ENCODE data around the gene VEPH1.

The VEPH1 gene

DNA sequence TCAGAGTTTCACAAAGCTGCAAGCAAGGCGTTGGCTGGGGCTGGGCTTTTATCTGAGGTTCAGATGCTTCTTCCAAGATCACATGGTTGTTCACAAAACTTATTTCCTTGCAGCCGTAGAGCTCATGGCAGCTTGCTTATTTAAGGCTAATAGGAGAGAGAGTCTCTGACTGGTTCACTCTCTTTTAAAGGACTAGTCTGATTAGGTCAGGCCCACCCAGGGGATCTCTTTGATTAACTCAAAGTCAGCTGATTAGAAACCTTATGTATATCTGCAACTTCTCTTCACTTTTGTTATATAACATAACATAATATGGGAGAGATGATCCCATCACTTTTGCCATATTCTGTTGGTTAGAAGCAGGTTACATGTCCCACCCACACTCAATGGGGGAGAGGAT, 243.4 kb downstream of the VEPH1 start:
- Histone ChIP-seq H3K27ac (no peak overlapping the region), H3K27me3 (no peaks in the 10 kb centered on the region), H3K9me3 (no peaks in the 10 kb centered on the region), H3K36me3 (no peaks in the 10 kb centered on the region), H3K4me1 (ENCODE audit: control insufficient read depth in 1 of 2, insufficient read depth in 1 of 2, low read depth in 1 of 2, low read length in 1 of 2) (no peaks in the 10 kb centered on the region), H3K4me3 (ENCODE audit: low read depth in 1 of 2, low read length in 1 of 2) (no peak overlapping the region)
- no peak for TF ChIP-seq CTCF (IDR thresholded peaks at IDR 0.05)

DNA sequence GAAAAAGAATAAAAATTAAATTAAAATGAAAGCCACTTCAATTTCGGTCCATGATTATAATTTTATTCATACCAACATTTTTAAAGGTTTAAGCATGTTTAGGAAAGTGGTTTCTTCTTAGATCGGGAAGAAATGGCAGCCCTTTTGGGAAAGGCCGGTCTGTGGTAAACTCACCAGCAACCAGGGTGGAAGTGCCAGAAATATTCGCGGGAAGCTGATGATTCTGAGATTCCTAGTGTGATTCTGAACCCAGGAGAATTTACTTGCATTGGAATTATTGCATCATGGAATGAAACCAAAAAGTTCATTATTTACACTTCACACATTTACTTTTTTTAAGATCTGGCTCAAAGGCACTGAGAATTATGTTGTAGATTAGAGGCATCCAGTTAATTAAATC, 246.1 kb downstream of the VEPH1 start:
- Histone ChIP-seq H3K9me3 (no peaks in the 10 kb centered on the region), H3K27me3 (no peaks in the 10 kb centered on the region), H3K4me1 (ENCODE audit: control insufficient read depth in 1 of 2, insufficient read depth in 1 of 2, low read depth in 1 of 2, low read length in 1 of 2) (no peaks in the 10 kb centered on the region), H3K27ac (no peak overlapping the region), H3K4me3 (ENCODE audit: low read depth in 1 of 2, low read length in 1 of 2) (no peak overlapping the region), H3K36me3 (no peaks in the 10 kb centered on the region)
- no peak for TF ChIP-seq CTCF (IDR thresholded peaks at IDR 0.05)

- H3K27ac ChIP-seq = no peak overlapping the region
- H3K4me1 ChIP-seq (ENCODE audit: control insufficient read depth in 1 of 2, insufficient read depth in 1 of 2, low read depth in 1 of 2, low read length in 1 of 2) = no peaks in the 10 kb centered on the region
- no peaks in the 10 kb centered on the region for H3K9me3 ChIP-seq
- no peaks in the 10 kb centered on the region for H3K27me3 ChIP-seq
- H3K36me3 ChIP-seq = no peaks in the 10 kb centered on the region
- H3K4me3 ChIP-seq (ENCODE audit: low read depth in 1 of 2, low read length in 1 of 2) = no peak overlapping the region
- no peak for TF ChIP-seq CTCF (IDR thresholded peaks at IDR 0.05)
Observed at GRCh38 chr3:157255797-157256196, 247.4 kb downstream of the VEPH1 start.

GRCh38 chr3:157251685-157252084, 251.5 kb downstream of the VEPH1 start:
- Histone ChIP-seq H3K27me3 (no peaks in the 10 kb centered on the region), H3K4me3 (ENCODE audit: low read depth in 1 of 2, low read length in 1 of 2) (no peak overlapping the region), H3K27ac (no peak overlapping the region), H3K36me3 (no peaks in the 10 kb centered on the region), H3K9me3 (no peaks in the 10 kb centered on the region), H3K4me1 (ENCODE audit: control insufficient read depth in 1 of 2, insufficient read depth in 1 of 2, low read depth in 1 of 2, low read length in 1 of 2) (no peaks in the 10 kb centered on the region)
- no peak for TF ChIP-seq CTCF (IDR thresholded peaks at IDR 0.05)

- TF ChIP-seq CTCF (IDR thresholded peaks at IDR 0.05) = no peak
- Histone ChIP-seq H3K27ac (no peak overlapping the region), H3K4me1 (ENCODE audit: control insufficient read depth in 1 of 2, insufficient read depth in 1 of 2, low read depth in 1 of 2, low read length in 1 of 2) (no peaks in the 10 kb centered on the region), H3K27me3 (no peaks in the 10 kb centered on the region), H3K4me3 (ENCODE audit: low read depth in 1 of 2, low read length in 1 of 2) (no peak overlapping the region), H3K36me3 (no peaks in the 10 kb centered on the region), H3K9me3 (no peaks in the 10 kb centered on the region)
Observed at GRCh38 chr3:157249606-157250005, 253.6 kb downstream of the VEPH1 start.

All from neutrophil (primary cell).